GM23248 (cell line): Measurements from ENCODE around the gene SLC51B.

ENCODE experiments used
- EZH2 ChIP-seq: fragments of 200-600 bp; sonication (generic); IDR thresholded peaks from 2 replicates; pipeline ENCODE4 v1.6.1; 2018; ENCODE audit warnings: antibody characterized with exemption, mild to moderate bottlenecking; ENCODE audit not compliant: insufficient read depth, poor library complexity, severe bottlenecking
- EZH2phosphoT487 ChIP-seq: fragments of 200-600 bp; sonication (generic); IDR thresholded peaks from 2 replicates; pipeline ENCODE4 v1.6.1; 2018; ENCODE audit warnings: antibody characterized with exemption, moderate library complexity, mild to moderate bottlenecking, low read depth; ENCODE audit not compliant: insufficient read depth

DNA sequence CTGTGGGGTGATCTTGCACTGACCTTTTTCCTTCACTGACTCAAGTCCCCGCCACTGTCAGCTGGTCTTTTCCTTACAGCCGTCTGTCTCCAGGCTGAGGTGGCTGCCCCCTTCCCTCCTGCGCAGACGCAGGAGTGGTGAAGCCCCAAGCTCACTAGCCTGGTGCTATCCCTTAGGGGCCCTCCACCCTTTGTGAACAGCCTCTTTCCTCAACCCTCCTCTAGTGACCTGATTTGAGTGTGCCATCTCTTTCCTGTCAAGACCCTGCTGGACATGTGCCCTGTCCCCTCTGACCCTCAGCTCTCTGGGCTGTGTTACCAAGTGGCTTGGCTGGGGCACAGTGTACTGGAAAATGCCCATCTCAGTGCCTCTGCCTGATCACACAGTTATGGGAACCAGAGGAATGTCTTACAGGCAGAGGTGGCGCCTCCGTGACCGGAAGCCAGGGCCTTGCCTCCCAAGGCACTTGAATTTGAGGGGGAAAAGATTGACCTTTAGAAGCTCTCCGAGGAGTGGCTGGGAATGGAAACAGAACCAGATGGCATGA is 40.1 kb downstream of the SLC51B start:
- no peak for TF ChIP-seq EZH2phosphoT487
- no peak for TF ChIP-seq EZH2
